ENCODE results near the gene BAIAP2L1. TPM values are rescaled to one million over a fixed set of nuclear protein-coding genes. Genes with fewer than 3 reads are reported as not detected.
A peak's percentile ranks its signal among the peaks of the same experiment; 100 is the strongest.
"Not testable (repeated sequence)": the region's sequence is repeated elsewhere in the genome, so short reads cannot be mapped to it uniquely, and the experiment has no call there.

Gene BAIAP2L1
- total RNA-seq, 2 experiments from 2014 or later: 0.33 to 0.61 TPM

- Mint-ChIP-seq H3K27ac (no peak overlapping the region), H3K4me3 (no peak overlapping the region), H3K9me3 (no peaks in the 10 kb centered on the region), H3K27me3 (peaks cover 21% of the 10 kb centered on the region), H3K4me1 (ENCODE audit: low read depth) (no peaks in the 10 kb centered on the region), H3K36me3 (ENCODE audit: low read depth) (no peaks in the 10 kb centered on the region)
- CTCF ChIA-PET: no interaction called here
- H3K4me3 ChIP-seq (ENCODE audit: low read length): no peak overlapping the region
- peaks cover 6% of the 10 kb centered on the region for H3K4me1 ChIP-seq (ENCODE audit: insufficient read depth, low read length)
- H3K27me3 ChIP-seq (ENCODE audit: control insufficient read depth in 1 of 2, insufficient read depth in 2 of 2, low read length in 2 of 2): peaks cover 0 to 2% of the 10 kb centered on the region in 2 experiments
- intact Hi-C loops (cut with DNase I, micrococcal nuclease): no loop called here
- no peaks in the 10 kb centered on the region for H3K36me3 ChIP-seq (ENCODE audit: insufficient read depth, low read length)
- no peak for TF ChIP-seq CTCF (IDR thresholded peaks at IDR 0.05)
- peak in 1 of 14 experiments; percentile 30 for DNase-seq
- H3K9me3 ChIP-seq (ENCODE audit: control insufficient read depth in 1 of 2, insufficient read depth in 1 of 2, low read length in 2 of 2): no peaks in the 10 kb centered on the region
- H3K27ac ChIP-seq (ENCODE audit: low read depth in 1 of 2, low read length in 2 of 2): no peak overlapping the region
- POLR2A ChIA-PET: no interaction called here
- ATAC-seq (ENCODE audit: poor library complexity): no peak
These were observed 17.9 kb upstream of the BAIAP2L1 start for GRCh38 chr7:98418636-98419315.

GRCh38 chr7:98418271-98418635 is 17.4 kb upstream of the BAIAP2L1 start:
- Histone ChIP-seq H3K27ac (ENCODE audit: low read depth in 1 of 2, low read length in 2 of 2) (no peak overlapping the region), H3K27me3 (ENCODE audit: control insufficient read depth in 1 of 2, insufficient read depth in 2 of 2, low read length in 2 of 2) (peaks cover 0 to 2% of the 10 kb centered on the region in 2 experiments), H3K9me3 (ENCODE audit: control insufficient read depth in 1 of 2, insufficient read depth in 1 of 2, low read length in 2 of 2) (no peaks in the 10 kb centered on the region), H3K4me3 (ENCODE audit: low read length) (no peak overlapping the region), H3K36me3 (ENCODE audit: insufficient read depth, low read length) (no peaks in the 10 kb centered on the region), H3K4me1 (ENCODE audit: insufficient read depth, low read length) (peaks cover 6% of the 10 kb centered on the region)
- DNase-seq (no peak), ATAC-seq (ENCODE audit: poor library complexity) (no peak)
- Mint-ChIP-seq H3K4me1 (ENCODE audit: low read depth) (no peaks in the 10 kb centered on the region), H3K27me3 (peaks cover 18% of the 10 kb centered on the region), H3K4me3 (no peak overlapping the region), H3K27ac (no peak overlapping the region), H3K9me3 (no peaks in the 10 kb centered on the region), H3K36me3 (ENCODE audit: low read depth) (no peaks in the 10 kb centered on the region)
- POLR2A ChIA-PET: no interaction called here
- CTCF ChIA-PET: no interaction called here
- intact Hi-C loops (cut with DNase I, micrococcal nuclease): no loop called here
- no peak for TF ChIP-seq CTCF (IDR thresholded peaks at IDR 0.05)

GRCh38 chr7:98417604-98418270 is 16.8 kb upstream of the BAIAP2L1 start:
- H3K4me3 Mint-ChIP-seq; CTCF ChIA-PET; H3K36me3 Mint-ChIP-seq (ENCODE audit: low read depth); H3K27me3 ChIP-seq (ENCODE audit: control insufficient read depth in 1 of 2, insufficient read depth in 2 of 2, low read length in 2 of 2); DNase-seq; H3K9me3 ChIP-seq (ENCODE audit: control insufficient read depth in 1 of 2, insufficient read depth in 1 of 2, low read length in 2 of 2); POLR2A ChIA-PET; H3K27ac Mint-ChIP-seq; intact Hi-C loops (cut with DNase I, micrococcal nuclease); H3K9me3 Mint-ChIP-seq; H3K4me1 ChIP-seq (ENCODE audit: insufficient read depth, low read length); H3K27ac ChIP-seq (ENCODE audit: low read depth in 1 of 2, low read length in 2 of 2); H3K4me1 Mint-ChIP-seq (ENCODE audit: low read depth); H3K36me3 ChIP-seq (ENCODE audit: insufficient read depth, low read length); ATAC-seq (ENCODE audit: poor library complexity); H3K4me3 ChIP-seq (ENCODE audit: low read length): not testable (repeated sequence)
- peaks cover 16% of the 10 kb centered on the region for H3K27me3 Mint-ChIP-seq

All from CD4-positive, alpha-beta T cell (primary cell).